IMR-90 (cell line): Measurements from ENCODE around the gene GRB10.

Experiments used
- BHLHE40 ChIP-seq: fragments of 150-350 bp; IDR thresholded peaks from 2 replicates; pipeline ENCODE4 v1.6.1; 2016; ENCODE audit warnings: mild to moderate bottlenecking, low read depth, low read length
- CEBPB ChIP-seq: IDR thresholded peaks from 2 replicates; pipeline ENCODE4 v1.6.1; 2012; ENCODE audit warnings: low read depth, low read length, improper control_type of control experiment

DNA sequence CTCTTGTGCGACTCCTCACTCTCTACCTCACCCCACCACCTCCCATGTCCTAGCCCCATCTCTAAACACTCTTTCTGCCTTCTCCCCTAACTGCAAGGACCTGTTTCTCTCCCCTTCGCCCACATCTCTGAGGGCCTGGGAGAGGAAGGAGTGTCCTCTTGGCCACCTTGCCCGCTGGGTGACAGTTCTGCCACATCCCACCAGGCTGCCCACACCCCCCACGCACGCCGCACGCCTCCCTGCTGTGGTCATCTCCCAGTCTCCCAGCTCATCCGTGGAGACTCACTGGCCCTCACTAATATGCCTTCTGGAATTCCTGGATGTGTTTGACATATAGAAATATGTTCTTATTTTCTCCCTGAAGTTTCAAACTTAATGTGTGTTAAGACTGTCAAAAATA is 48.5 kb downstream of the GRB10 start:
- TF ChIP-seq BHLHE40 (no peak), CEBPB (no peak)
